ENCODE results near the gene LAMP2. TPM values are rescaled to one million over a fixed set of nuclear protein-coding genes. Genes with fewer than 3 reads are reported as not detected.

The LAMP2 gene
- total and polyA plus RNA-seq, 10 of the 15 experiments (the other 5 are each of a cell fraction or from before 2014, with no cell fraction given), result 21.0 to 48.1 (median 27.3) TPM

DNA sequence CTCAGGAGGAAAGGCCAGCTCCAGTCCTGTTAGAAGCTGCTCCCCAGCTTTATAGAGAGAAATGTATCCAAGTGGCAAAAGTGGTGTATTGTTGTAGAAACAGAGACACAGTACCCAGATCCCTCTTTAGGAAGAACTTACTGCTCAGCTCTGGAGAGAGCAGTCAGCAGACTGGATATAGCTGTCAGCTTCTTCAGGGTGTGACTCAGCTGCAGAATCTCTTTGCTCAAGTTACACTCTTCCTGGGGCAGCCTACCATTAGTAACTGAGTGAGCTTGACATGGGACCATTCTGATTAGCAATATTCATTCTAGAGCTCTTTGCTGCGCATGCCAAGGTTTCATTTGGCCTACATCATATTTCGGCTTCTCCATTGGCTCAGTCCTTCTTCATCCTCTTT, 66.7 kb downstream of the LAMP2 start (continued):
- TF ChIP-seq, protein P1, sequence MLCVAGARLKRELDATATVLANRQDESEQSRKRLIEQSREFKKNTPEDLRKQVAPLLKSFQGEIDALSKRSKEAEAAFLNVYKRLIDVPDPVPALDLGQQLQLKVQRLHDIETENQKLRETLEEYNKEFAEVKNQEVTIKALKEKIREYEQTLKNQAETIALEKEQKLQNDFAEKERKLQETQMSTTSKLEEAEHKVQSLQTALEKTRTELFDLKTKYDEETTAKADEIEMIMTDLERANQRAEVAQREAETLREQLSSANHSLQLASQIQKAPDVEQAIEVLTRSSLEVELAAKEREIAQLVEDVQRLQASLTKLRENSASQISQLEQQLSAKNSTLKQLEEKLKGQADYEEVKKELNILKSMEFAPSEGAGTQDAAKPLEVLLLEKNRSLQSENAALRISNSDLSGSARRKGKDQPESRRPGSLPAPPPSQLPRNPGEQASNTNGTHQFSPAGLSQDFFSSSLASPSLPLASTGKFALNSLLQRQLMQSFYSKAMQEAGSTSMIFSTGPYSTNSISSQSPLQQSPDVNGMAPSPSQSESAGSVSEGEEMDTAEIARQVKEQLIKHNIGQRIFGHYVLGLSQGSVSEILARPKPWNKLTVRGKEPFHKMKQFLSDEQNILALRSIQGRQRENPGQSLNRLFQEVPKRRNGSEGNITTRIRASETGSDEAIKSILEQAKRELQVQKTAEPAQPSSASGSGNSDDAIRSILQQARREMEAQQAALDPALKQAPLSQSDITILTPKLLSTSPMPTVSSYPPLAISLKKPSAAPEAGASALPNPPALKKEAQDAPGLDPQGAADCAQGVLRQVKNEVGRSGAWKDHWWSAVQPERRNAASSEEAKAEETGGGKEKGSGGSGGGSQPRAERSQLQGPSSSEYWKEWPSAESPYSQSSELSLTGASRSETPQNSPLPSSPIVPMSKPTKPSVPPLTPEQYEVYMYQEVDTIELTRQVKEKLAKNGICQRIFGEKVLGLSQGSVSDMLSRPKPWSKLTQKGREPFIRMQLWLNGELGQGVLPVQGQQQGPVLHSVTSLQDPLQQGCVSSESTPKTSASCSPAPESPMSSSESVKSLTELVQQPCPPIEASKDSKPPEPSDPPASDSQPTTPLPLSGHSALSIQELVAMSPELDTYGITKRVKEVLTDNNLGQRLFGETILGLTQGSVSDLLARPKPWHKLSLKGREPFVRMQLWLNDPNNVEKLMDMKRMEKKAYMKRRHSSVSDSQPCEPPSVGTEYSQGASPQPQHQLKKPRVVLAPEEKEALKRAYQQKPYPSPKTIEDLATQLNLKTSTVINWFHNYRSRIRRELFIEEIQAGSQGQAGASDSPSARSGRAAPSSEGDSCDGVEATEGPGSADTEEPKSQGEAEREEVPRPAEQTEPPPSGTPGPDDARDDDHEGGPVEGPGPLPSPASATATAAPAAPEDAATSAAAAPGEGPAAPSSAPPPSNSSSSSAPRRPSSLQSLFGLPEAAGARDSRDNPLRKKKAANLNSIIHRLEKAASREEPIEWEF (IDR thresholded peaks at IDR 0.05; ENCODE audit: insufficient replicate concordance, low read depth, low read length), result no peak

DNA sequence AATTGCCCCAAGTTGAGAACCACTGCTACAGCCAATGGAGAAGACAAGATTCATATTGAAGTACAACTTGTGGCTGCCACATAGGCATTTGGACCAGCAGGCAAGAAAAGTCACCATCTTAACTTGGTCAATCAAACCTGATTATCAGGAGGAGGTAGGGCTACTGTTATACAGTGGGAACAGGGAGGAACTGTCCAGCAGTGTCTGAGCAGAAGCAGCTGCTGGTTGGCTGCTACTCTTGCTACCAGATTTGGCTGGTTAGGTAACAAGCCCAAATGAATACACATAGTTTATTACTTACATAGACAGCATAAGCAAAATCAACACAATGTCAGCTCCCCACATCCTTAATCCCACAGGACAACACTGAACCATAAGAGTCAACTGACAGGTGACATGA, 67.8 kb downstream of the LAMP2 start:
- intact Hi-C loops (cut with micrococcal nuclease; ENCODE audit: unreplicated experiment) (no loop called here), in situ Hi-C loops (cut with MboI) (no loop called here)
- no peaks in the 10 kb centered on the region for H3K79me2 ChIP-seq (ENCODE audit: control insufficient read depth, insufficient read depth, low read length)
- RAD21 ChIA-PET (ENCODE audit: unreplicated experiment), result no interaction called here
- POLR2A ChIA-PET, result no interaction called here
- ATAC-seq (no peak), FAIRE-seq (no peak), DNase-seq (ENCODE audit: low read depth, low spot score) (no peak)
- no peak overlapping the region for H3K9ac ChIP-seq (ENCODE audit: control insufficient read depth, insufficient read depth, low read length)
- H3K4me2 ChIP-seq (ENCODE audit: control insufficient read depth, insufficient read depth), result no peak overlapping the region
- CTCF ChIA-PET, result no interaction called here
- SMC1A ChIA-PET (ENCODE audit: uncharacterized antibody, unreplicated experiment), result no interaction called here
- no peaks in the 10 kb centered on the region for H3K9me3 ChIP-seq (replicated peaks; ENCODE audit: control insufficient read depth, insufficient read depth, low read length)
- H3K27ac ChIP-seq (ENCODE audit: control insufficient read depth, insufficient read depth), result no peak overlapping the region
- H3K4me1 ChIP-seq (ENCODE audit: control insufficient read depth, insufficient read depth, low read length), result no peaks in the 10 kb centered on the region
- no peak overlapping the region for H2AFZ ChIP-seq (ENCODE audit: control insufficient read depth, low read depth, low read length)
- H4K20me1 ChIP-seq (ENCODE audit: control insufficient read depth, insufficient read depth), result no peaks in the 10 kb centered on the region
- H3K36me3 ChIP-seq (ENCODE audit: control insufficient read depth in 2 of 2, insufficient read depth in 2 of 2, low read length in 1 of 2), result no peaks in the 10 kb centered on the region
- H3K27me3 ChIP-seq (replicated peaks in 1 of 2; ENCODE audit: control insufficient read depth in 2 of 2, insufficient read depth in 2 of 2, low read length in 1 of 2), result no peaks in the 10 kb centered on the region
- no peak for TF ChIP-seq SMAD1 (IDR thresholded peaks at IDR 0.05; ENCODE audit: low read depth, partially characterized antibody)
- TF ChIP-seq, protein P2, sequence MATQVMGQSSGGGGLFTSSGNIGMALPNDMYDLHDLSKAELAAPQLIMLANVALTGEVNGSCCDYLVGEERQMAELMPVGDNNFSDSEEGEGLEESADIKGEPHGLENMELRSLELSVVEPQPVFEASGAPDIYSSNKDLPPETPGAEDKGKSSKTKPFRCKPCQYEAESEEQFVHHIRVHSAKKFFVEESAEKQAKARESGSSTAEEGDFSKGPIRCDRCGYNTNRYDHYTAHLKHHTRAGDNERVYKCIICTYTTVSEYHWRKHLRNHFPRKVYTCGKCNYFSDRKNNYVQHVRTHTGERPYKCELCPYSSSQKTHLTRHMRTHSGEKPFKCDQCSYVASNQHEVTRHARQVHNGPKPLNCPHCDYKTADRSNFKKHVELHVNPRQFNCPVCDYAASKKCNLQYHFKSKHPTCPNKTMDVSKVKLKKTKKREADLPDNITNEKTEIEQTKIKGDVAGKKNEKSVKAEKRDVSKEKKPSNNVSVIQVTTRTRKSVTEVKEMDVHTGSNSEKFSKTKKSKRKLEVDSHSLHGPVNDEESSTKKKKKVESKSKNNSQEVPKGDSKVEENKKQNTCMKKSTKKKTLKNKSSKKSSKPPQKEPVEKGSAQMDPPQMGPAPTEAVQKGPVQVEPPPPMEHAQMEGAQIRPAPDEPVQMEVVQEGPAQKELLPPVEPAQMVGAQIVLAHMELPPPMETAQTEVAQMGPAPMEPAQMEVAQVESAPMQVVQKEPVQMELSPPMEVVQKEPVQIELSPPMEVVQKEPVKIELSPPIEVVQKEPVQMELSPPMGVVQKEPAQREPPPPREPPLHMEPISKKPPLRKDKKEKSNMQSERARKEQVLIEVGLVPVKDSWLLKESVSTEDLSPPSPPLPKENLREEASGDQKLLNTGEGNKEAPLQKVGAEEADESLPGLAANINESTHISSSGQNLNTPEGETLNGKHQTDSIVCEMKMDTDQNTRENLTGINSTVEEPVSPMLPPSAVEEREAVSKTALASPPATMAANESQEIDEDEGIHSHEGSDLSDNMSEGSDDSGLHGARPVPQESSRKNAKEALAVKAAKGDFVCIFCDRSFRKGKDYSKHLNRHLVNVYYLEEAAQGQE (IDR thresholded peaks at IDR 0.05; ENCODE audit: low read depth, low read length), result peak; percentile 65; the same call in 1 of the 2 replicates
- BruUV-seq (replicated peaks), result no TSS peak
- no peak overlapping the region for H3K4me3 ChIP-seq

Measured in GM12878 (cell line).